ENCODE data around the gene PNPLA2.

DNA sequence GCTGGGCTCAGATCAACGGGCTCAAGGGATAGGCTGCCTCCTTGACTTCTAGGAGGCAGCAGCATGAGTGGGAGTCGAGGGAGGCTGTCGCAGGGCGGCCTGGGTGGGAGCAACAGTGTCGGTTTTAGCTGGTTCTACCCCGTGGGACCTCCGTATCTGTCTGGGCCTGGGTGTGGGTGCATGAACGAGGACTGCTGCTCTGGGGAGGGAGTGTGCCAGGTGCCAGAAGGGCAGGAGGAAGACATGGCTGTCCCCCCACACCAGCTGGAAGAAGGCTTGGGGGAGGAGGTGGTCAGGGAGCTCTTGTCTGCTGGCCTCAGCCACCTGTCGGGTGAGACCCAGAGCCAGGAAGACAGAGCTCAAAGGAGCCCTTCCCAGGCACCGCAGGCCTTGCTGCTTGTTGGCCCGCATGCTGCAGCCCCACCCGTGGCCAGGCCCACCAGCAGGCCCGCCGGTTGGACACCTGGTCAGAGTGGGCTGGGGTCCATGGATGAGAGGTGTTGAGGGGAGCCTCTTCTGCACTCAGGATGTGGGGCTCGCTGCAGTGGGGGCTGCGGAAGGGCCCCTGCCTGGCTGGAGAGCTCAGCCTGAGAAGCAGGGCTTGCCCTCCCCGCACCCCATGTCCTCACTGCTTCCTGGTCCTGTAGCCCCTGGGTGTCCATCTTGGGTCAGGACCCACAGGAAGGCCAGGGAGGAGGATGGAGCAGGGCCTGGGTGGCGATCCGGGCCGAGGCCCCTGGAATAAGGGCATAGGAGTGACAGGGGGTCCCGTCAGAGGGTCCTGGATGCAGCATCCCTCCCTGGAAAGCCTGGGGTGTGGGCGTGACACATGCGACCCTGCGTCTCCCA, 32.3 kb upstream of the PNPLA2 start:
- no peak for TF ChIP-seq NR3C1 (CRISPR knock-in tag; conservative IDR thresholded peaks at IDR 0.05; ENCODE audit: low read depth)
- TF ChIP-seq CTCF (IDR thresholded peaks at IDR 0.05), result no peak
- TF ChIP-seq, protein P1, sequence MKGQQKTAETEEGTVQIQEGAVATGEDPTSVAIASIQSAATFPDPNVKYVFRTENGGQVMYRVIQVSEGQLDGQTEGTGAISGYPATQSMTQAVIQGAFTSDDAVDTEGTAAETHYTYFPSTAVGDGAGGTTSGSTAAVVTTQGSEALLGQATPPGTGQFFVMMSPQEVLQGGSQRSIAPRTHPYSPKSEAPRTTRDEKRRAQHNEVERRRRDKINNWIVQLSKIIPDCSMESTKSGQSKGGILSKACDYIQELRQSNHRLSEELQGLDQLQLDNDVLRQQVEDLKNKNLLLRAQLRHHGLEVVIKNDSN (CRISPR knock-in tag; IDR thresholded peaks at IDR 0.05), result no peak
- TF ChIP-seq ATF1 (CRISPR knock-in tag; IDR thresholded peaks at IDR 0.05), result no peak
- no peak for TF ChIP-seq NR2C2 (CRISPR knock-in tag; IDR thresholded peaks at IDR 0.05)
- TF ChIP-seq, protein P2, sequence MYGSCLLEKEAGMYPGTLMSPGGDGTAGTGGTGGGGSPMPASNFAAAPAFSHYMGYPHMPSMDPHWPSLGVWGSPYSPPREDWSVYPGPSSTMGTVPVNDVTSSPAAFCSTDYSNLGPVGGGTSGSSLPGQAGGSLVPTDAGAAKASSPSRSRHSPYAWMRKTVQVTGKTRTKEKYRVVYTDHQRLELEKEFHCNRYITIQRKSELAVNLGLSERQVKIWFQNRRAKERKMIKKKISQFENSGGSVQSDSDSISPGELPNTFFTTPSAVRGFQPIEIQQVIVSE (CRISPR knock-in tag; IDR thresholded peaks at IDR 0.05; ENCODE audit: borderline replicate concordance), result no peak
- no peak for TF ChIP-seq JUN (CRISPR knock-in tag; IDR thresholded peaks at IDR 0.05)
- TF ChIP-seq USF2 (CRISPR knock-in tag; IDR thresholded peaks at IDR 0.05), result no peak
